Activated T-helper 17 cell treated with anti-CD3 and anti-CD28 coated beads, Interleukin-2, amount 50 U/mL, for 72 hours (primary cell): Measurements from ENCODE around the gene GFM1. TPM values are rescaled to one million over a fixed set of nuclear protein-coding genes. Genes with fewer than 3 reads are reported as not detected.

Source experiments
- total RNA-seq, 2 donors: library from RNA; stranded (reverse); gene quantifications; one replicate each; pipeline ENCODE4 v1.2.3, GENCODE V29; 2022

Gene GFM1
- total RNA-seq, 2 donors from 2014 or later: 40.6 to 69.1 TPM

Other genes with a start within 250 kb of the GFM1 start
- gene MLF1, start 73.3 kb upstream of the GFM1 start, total RNA-seq: 1 to 10 TPM; 1.9 to 3.1 TPM
- gene LXN, start 28.1 kb downstream of the GFM1 start, total RNA-seq: 10 to 100 TPM; 11.9 to 14.9 TPM
- not detected for gene RARRES1, start 87.9 kb downstream of the GFM1 start, total RNA-seq
- 10 to 100 TPM; 14.8 to 28.3 TPM for gene MFSD1, start 157.5 kb downstream of the GFM1 start, total RNA-seq